ENCODE results near the gene FPR2.
A peak's percentile ranks its signal among the peaks of the same experiment; 100 is the strongest.
"Not testable (repeated sequence)": the region's sequence is repeated elsewhere in the genome, so short reads cannot be mapped to it uniquely, and the experiment has no call there.

FPR2 gene

GRCh38 chr19:51740356-51740755 lies 20.6 kb upstream of the FPR2 start:
- DNase-seq, result peak; percentile 82

DNA sequence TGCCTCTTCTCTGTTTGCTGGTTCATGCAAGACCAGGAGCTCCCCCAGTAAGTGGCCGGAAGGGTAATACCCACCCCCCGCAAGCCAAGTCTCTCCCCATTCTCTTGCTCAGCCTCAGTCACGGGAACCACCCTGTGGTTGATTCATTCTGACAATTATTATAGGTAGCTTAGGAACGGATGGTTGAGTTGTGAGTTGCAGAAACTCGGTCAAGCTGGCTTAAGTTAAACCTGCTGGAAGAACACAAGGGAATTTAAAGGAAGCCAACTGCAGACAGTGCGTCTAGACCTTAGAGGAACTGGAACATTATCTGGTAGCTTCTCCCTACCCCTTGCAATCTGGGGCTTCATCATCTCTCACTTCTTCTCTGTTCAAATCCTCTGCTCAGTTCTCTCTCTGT lies 18.2 kb upstream of the FPR2 start:
- DNase-seq, result peak; percentile 79

GRCh38 chr19:51743405-51743804 lies 17.6 kb upstream of the FPR2 start:
- no peak for DNase-seq

GRCh38 chr19:51746731-51747130 lies 14.2 kb upstream of the FPR2 start:
- no peak for DNase-seq

DNA sequence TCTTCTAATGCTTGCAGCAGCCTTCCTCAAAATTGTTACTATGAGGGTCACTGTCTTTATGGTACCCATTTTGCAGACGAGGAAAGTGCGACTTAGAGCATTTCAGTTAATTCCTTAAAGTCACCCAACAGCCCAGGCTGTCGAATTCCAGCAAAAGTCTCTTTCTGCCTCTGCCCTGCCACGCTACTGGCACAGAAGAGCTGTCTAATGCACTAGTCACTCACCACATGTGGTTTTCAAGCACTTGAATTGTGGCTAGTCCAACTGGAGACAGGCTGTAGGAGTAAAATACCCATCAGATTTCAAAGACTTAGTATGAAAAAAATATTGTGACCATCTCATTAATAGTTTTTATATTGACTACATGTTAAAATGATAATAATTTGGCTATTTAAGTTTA lies 11.0 kb upstream of the FPR2 start:
- peak; percentile 81 for DNase-seq

GRCh38 chr19:51750400-51751094 lies 10.4 kb upstream of the FPR2 start:
- no peak for DNase-seq

DNA sequence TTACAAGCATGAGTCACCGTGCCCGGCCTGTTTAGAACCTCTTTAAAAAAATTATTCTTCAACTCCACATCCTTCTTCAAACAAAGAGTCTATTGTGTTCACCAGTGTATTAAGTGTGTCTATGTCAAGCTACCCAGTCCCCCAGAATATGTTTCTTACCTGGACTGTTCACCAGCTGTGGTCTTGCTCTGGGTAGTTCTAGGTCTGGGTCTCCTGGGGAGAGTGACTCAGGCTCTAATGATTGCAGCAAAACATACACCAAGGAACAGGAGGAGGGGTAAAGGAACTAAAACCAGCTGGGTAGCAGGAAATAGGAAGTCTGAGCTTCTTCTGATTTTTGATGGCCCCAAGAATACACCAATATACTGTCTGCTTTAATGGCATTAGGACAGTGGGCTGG lies 9.3 kb upstream of the FPR2 start, which contains the start of gene FPR1:
Gene FPR1 (minus strand): TSS at position 224 of the 400 bp plus-strand sequence. CDS start 4,884 bp downstream, outside the sequence.
- peak; percentile 97 for DNase-seq

- peak; percentile 93 for DNase-seq
These were observed 6.9 kb upstream of the FPR2 start for GRCh38 chr19:51754109-51754508.

- no peak for DNase-seq
These were observed 6.2 kb upstream of the FPR2 start for GRCh38 chr19:51754770-51755169.

GRCh38 chr19:51755571-51755970 lies 5.4 kb upstream of the FPR2 start:
- DNase-seq, result no peak

GRCh38 chr19:51761696-51762095 lies 716 bp downstream of the FPR2 start:
- DNase-seq, result no peak

GRCh38 chr19:51765086-51765485 lies 4.1 kb downstream of the FPR2 start:
- DNase-seq, result no peak

- DNase-seq, result no peak
These were observed 5.5 kb downstream of the FPR2 start for GRCh38 chr19:51766461-51766860.

DNA sequence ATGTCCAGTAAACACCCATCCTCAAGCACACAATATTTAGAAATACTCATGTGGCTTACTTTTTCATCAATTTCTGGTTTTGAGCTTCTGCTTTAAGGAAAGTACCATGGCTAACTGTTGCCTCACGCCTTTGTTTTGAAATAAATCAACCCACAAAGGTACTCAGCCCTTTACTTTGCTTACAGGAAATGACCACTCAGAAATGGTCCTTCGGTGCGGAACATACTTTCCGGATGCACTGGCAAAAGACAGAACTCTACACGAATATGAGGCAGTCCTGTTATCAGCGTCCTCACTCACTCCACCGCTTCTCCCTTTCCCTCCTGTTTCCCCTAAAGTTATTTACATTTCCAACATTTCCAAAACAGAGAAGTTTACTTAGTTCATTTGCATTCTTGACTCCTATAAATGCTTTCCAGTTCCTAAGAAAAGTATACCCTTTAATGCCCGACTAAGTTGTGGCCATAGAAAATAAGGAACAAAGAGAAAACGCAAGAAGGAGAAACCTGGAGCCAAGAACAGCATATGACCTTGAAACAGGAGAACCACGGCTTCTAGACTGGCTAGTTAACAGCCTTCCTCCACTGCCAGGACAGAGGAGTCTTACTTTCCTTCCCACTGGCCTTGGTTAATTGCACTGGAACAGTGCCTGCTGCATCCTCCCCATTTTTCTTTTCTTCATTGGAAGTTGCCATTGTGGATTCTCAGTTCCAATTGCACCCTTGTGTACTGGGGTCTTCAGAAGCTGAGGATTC lies 10.6 kb downstream of the FPR2 start:
- peak; percentile 82 for DNase-seq

- peak; percentile 59 for DNase-seq
These were observed 12.0 kb downstream of the FPR2 start for GRCh38 chr19:51772977-51773376.

- not testable (repeated sequence) for DNase-seq
These were observed 15.6 kb downstream of the FPR2 start for GRCh38 chr19:51776561-51776960.

GRCh38 chr19:51777570-51778462 lies 16.8 kb downstream of the FPR2 start:
- peak; percentile 86 for DNase-seq

DNA sequence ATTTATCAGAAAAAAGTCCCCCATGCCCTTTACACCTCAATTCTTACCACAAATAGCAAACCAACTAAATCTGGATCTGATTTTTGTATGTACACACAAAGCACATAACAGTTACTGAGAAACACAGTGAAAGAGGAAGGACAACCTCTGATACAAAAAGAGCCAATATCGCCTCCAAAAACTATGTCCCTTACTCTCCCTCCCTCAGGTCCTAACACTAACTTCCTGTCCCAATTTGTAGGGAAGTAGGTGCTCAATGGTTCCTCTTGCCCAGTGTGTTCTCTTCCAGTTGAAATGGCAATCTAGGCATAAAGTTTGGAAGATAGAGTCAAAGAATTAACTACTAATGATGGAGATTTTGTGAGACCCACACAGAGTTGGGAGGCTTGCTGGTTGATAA lies 18.2 kb downstream of the FPR2 start:
- peak; percentile 24 for DNase-seq

DNA sequence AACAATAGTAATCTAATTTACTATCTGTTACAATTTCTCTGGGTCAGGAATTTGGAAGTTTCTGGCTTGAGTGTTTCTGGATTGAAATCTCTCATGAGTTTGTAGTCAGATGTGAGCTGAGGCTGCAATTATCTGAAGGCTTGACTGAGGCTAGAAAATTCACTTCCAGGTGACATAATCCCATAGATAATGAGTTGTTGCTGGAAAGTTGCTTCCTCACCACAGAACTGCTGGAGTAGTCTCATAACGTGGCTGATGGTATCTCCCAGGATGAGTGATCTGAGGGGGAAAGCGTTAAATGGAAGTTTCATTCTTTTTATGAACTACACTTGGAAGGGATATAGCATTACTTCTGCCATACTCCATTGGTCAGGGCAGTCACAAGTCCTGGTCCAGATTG lies 18.7 kb downstream of the FPR2 start:
- no peak for DNase-seq

DNA sequence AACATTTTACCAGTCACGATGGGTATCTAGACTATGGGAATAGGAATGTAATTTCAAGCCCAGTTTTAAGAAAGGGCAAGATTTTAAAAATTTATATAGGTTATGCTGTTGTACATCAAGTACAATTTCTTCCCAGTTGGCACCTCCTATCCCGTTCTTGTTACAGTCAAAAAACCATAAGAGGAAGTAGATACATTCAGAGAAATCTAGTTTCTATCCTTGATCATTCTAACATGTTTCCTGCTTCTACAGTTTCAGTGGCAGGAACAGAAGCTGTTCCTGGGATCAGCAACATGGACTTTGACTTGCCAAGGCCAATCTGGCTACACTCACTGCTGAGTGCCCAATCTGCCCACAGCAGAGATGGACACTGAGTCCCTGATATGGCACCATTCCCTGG lies 19.3 kb downstream of the FPR2 start:
- peak; percentile 71 for DNase-seq

DNA sequence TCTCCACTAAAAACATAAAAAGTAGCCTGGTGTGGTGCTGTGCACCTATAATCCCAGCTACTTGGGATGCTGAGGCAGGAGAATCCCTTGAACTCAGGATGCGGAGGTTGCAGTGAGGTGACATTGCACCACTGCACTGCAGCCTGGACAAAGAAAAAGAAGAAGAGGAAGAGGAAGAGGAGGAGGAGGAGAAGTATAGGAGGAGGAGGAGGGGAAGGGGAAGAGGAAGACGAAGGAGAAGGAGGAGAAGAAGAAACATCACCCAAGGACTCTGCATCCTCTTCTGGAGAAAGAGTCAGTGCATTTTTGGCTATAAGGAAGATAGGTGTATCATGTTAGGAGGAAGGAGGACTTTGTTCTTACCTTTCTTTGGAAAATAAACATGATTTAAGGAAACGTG lies 21.0 kb downstream of the FPR2 start:
- peak; percentile 19 for DNase-seq

- peak; percentile 98 for DNase-seq
These were observed 22.4 kb downstream of the FPR2 start for GRCh38 chr19:51783372-51783771.

DNA sequence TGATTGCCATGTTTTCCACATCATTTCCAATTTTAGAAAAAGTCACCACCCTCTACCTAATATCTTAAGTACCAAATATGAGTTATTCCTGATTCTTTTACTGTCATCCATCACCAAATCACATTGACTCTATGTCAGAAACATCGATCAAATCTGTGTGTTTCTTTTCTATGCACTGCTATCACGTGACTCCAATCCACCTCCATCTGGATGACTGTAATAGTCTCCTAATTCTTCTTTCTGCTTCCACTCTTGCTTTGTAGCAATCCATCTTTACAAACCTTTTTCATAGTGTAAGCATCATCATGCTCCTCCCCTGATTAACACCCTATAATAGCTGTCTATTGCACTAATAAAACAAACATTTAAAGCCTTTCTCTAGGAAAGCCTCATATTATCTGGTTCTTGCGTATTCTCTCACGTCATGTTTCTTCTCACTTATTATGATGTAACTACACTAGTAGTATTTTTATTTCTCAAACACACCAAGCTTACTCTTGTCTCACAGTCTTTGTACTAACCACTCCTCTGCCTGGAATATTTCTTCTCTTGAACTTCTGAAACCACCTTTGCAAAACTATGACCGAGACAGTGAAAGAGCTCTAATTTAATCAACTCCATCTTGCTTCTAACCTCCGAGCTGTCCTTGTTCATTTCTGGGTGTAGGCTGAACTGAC lies 23.3 kb downstream of the FPR2 start:
- no peak for DNase-seq

All from MV-4-11 (cell line).